ENCODE data around the gene SEL1L3. TPM values are rescaled to one million over a fixed set of nuclear protein-coding genes. Genes with fewer than 3 reads are reported as not detected.

Gene SEL1L3
- total and polyA plus RNA-seq, 2 donors (not counting 3 experiments of a cell fraction or from before 2014, with no cell fraction given), result 53.4 to 122 TPM

- no peak for FAIRE-seq
- Histone ChIP-seq H2AFZ (ENCODE audit: low read depth, low read length) (no peak overlapping the region), H3K36me3 (ENCODE audit: control insufficient read depth in 2 of 2, extremely low read depth in 1 of 2, insufficient read depth in 2 of 2, low read length in 2 of 2) (peaks cover 9 to 22% of the 10 kb centered on the region in 2 experiments), H3K9me3 (replicated peaks; ENCODE audit: control insufficient read depth, insufficient read depth, low read length) (no peaks in the 10 kb centered on the region), H3K79me2 (ENCODE audit: control insufficient read depth, insufficient read depth, low read length) (no peaks in the 10 kb centered on the region), H3K9me1 (replicated peaks; ENCODE audit: control insufficient read depth, extremely low read depth, insufficient read depth, low read length) (no peaks in the 10 kb centered on the region), H3K27me3 (ENCODE audit: control insufficient read depth in 2 of 2, insufficient read depth in 2 of 2, low read length in 2 of 2) (no peaks in the 10 kb centered on the region), H3K4me3 (replicated peaks in 1 of 3; ENCODE audit: insufficient read depth in 1 of 3, low read depth in 1 of 3, low read length in 3 of 3) (no peak overlapping the region), H4K20me1 (replicated peaks; ENCODE audit: control insufficient read depth, extremely low read depth, insufficient read depth, low read length) (no peaks in the 10 kb centered on the region), H3K9ac (replicated peaks; ENCODE audit: extremely low read depth, insufficient read depth, low read length) (no peak overlapping the region), H3K27ac (ENCODE audit: insufficient read depth, low read depth, low read length) (no peak overlapping the region), H3K4me2 (ENCODE audit: insufficient read depth, low read length) (no peak overlapping the region), H3K4me1 (ENCODE audit: control insufficient read depth, extremely low read depth, insufficient read depth, low read length) (no peaks in the 10 kb centered on the region)
- ChIA-PET POLR2A (no interaction called here), CTCF (interaction anchor here (1.6 kb wide), 1 partner anchor 380 kb away, joined by 3 read pairs; no protein-coding TSS in a partner anchor)
- intact Hi-C loops (cut with micrococcal nuclease) (no loop called here), dilution Hi-C loops (cut with MboI; ENCODE audit: extremely low pct_ligation_motif_present, low sequenced_read_pairs) (no loop called here)
- BruUV-seq (replicated peaks), result no TSS peak
- DNase-seq (ENCODE audit: low read depth, low spot score), result no peak
- TF ChIP-seq MYC (IDR thresholded peaks at IDR 0.05; ENCODE audit: low read depth, low read length) (no peak), FOS (IDR thresholded peaks at IDR 0.05; ENCODE audit: borderline replicate concordance, insufficient read depth, low read length) (no peak), GATA2 (IDR thresholded peaks at IDR 0.05; ENCODE audit: insufficient read depth, insufficient read length, low read depth, low read length) (no peak), POLR2AphosphoS5 (IDR thresholded peaks at IDR 0.05; ENCODE audit: insufficient read depth, low read depth, low read length) (no peak), MAX (IDR thresholded peaks at IDR 0.05; ENCODE audit: insufficient read depth, insufficient read length) (no peak), JUN (IDR thresholded peaks at IDR 0.05; ENCODE audit: borderline replicate concordance, insufficient read depth, insufficient read length, low read depth) (no peak), POLR2A (IDR thresholded peaks at IDR 0.05; ENCODE audit: low read depth, low read length) (no peak)
- TF ChIP-seq, protein P1, sequence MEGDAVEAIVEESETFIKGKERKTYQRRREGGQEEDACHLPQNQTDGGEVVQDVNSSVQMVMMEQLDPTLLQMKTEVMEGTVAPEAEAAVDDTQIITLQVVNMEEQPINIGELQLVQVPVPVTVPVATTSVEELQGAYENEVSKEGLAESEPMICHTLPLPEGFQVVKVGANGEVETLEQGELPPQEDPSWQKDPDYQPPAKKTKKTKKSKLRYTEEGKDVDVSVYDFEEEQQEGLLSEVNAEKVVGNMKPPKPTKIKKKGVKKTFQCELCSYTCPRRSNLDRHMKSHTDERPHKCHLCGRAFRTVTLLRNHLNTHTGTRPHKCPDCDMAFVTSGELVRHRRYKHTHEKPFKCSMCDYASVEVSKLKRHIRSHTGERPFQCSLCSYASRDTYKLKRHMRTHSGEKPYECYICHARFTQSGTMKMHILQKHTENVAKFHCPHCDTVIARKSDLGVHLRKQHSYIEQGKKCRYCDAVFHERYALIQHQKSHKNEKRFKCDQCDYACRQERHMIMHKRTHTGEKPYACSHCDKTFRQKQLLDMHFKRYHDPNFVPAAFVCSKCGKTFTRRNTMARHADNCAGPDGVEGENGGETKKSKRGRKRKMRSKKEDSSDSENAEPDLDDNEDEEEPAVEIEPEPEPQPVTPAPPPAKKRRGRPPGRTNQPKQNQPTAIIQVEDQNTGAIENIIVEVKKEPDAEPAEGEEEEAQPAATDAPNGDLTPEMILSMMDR (IDR thresholded peaks at IDR 0.05; ENCODE audit: extremely low read depth in 1 of 2, insufficient read depth in 1 of 2, low read depth in 1 of 2, low read length in 2 of 2), result no peak
Observed at GRCh38 chr4:25821267-25821666, 41.5 kb downstream of the SEL1L3 start.

All from endothelial cell of umbilical vein (primary cell).